ENCODE measurements around the gene SORCS2.

GRCh38 chr4:7156328-7156727, 36.0 kb upstream of the SORCS2 start:
- no peak for TF ChIP-seq CTCF (conservative IDR thresholded peaks at IDR 0.05; ENCODE audit: low read depth, low read length)
- TF ChIP-seq EZH2 (IDR thresholded peaks at IDR 0.05; ENCODE audit: low read length, unreplicated experiment), result no peak
- TF ChIP-seq EZH2phosphoT487 (IDR thresholded peaks at IDR 0.05; ENCODE audit: borderline replicate concordance, low read length), result no peak

Measured in PC-3 (cell line).